CD14-positive monocyte (primary cell): Measurements from ENCODE around the gene MLXIP. TPM values are rescaled to one million over a fixed set of nuclear protein-coding genes. Genes with fewer than 3 reads are reported as not detected.

Source experiments
- DNase-seq, 3 donors: peaks; one replicate each; pipeline ENCODE4 v3.0.0-alpha.2; 2011 to 2022
- H2AFZ ChIP-seq: 2 replicates; pipeline ENCODE4 v1.6.0; 2012; ENCODE audit warnings: mild to moderate bottlenecking, low read depth, low read length, inconsistent platforms; ENCODE audit not compliant: insufficient read depth, poor library complexity, severe bottlenecking
- H3K27ac ChIP-seq, 2 donors: 1 replicate in 1 of 2; 2 replicates in 1 of 2; pipeline ENCODE4 v1.5.1; 2012 to 2013; ENCODE audit warnings: low read length in 2 of 2, control low read depth in 1 of 2, inconsistent platforms in 1 of 2, low read depth in 1 of 2, mild to moderate bottlenecking in 1 of 2
- H3K27me3 ChIP-seq, 2 donors: one replicate each; pipeline versions ENCODE4 v1.6.0 to v1.6.1; 2011 to 2013; ENCODE audit warnings: low read length in 2 of 2; ENCODE audit not compliant: control insufficient read depth in 2 of 2, insufficient read depth in 2 of 2
- H3K36me3 ChIP-seq, 2 donors: replicated peaks in 1 of 2; 1 replicate in 1 of 2; 2 replicates in 1 of 2; pipeline versions ENCODE4 v1.5.1 to v1.6.1; 2012 to 2013; ENCODE audit warnings: low read length in 2 of 2, control low read depth in 1 of 2, inconsistent platforms in 1 of 2, mild to moderate bottlenecking in 1 of 2; ENCODE audit not compliant: insufficient read depth in 2 of 2, control insufficient read depth in 1 of 2
- H3K4me1 ChIP-seq, 2 donors: 1 replicate in 1 of 2; 2 replicates in 1 of 2; pipeline versions ENCODE4 v1.5.1 to v1.6.1; 2012 to 2013; ENCODE audit warnings: low read length in 2 of 2, control low read depth in 1 of 2, inconsistent platforms in 1 of 2, mild to moderate bottlenecking in 1 of 2, moderate library complexity in 1 of 2; ENCODE audit not compliant: insufficient read depth in 2 of 2, control insufficient read depth in 1 of 2
- H3K4me2 ChIP-seq: replicated peaks from 2 replicates; pipeline ENCODE3; 2012; ENCODE audit warnings: low read length, moderate library complexity, mild to moderate bottlenecking; ENCODE audit not compliant: poor library complexity, severe bottlenecking; ENCODE audit errors: extremely low read depth
- H3K4me3 ChIP-seq, 3 experiments: fragments of 200-600 bp in 1 of 3; sonication (generic) in 1 of 3; replicated peaks in 1 of 3; 1 replicate in 2 of 3; 2 replicates in 1 of 3; pipeline ENCODE4 v1.5.1; 2011 to 2013; ENCODE audit warnings: low read length in 3 of 3, mild to moderate bottlenecking in 3 of 3, control low read depth in 2 of 3, low read depth in 2 of 3, inconsistent platforms in 1 of 3, moderate library complexity in 1 of 3
- H3K79me2 ChIP-seq: 2 replicates; pipeline ENCODE4 v1.6.0; 2012; ENCODE audit warnings: mild to moderate bottlenecking, control low read depth, inconsistent platforms, low read length, moderate library complexity; ENCODE audit not compliant: insufficient read depth
- H3K9ac ChIP-seq: 2 replicates; pipeline ENCODE4 v1.6.0; 2017; ENCODE audit warnings: low read length, mild to moderate bottlenecking; ENCODE audit not compliant: insufficient read depth, poor library complexity, severe bottlenecking
- H3K9me3 ChIP-seq, 2 donors: replicated peaks in 1 of 2; 1 replicate in 1 of 2; 2 replicates in 1 of 2; pipeline versions ENCODE4 v1.5.1 to v1.6.1; 2012 to 2013; ENCODE audit warnings: low read length in 2 of 2, control low read depth in 1 of 2; ENCODE audit not compliant: control insufficient read depth in 1 of 2, insufficient read depth in 1 of 2
- H4K20me1 ChIP-seq: 2 replicates; pipeline ENCODE4 v1.6.0; 2012; ENCODE audit warnings: mild to moderate bottlenecking, low read length, control low read depth, moderate library complexity; ENCODE audit not compliant: insufficient read depth
- H3K27ac Mint-ChIP-seq, 7 donors: one replicate each; pipeline ENCODE4 v1.8.0; 2020; ENCODE audit warnings: mild to moderate bottlenecking in 7 of 7, mixed read lengths in 7 of 7, moderate library complexity in 6 of 7, inconsistent platforms in 2 of 7
- H3K27me3 Mint-ChIP-seq, 3 donors: one replicate each; pipeline ENCODE4 v1.8.0; 2021 to 2022; ENCODE audit warnings: low read depth in 3 of 3, mild to moderate bottlenecking in 3 of 3, mixed read lengths in 3 of 3, moderate library complexity in 3 of 3, inconsistent platforms in 1 of 3
- H3K36me3 Mint-ChIP-seq, 2 donors: one replicate each; pipeline ENCODE4 v1.8.0; 2020; ENCODE audit warnings: mixed read lengths in 2 of 2, inconsistent platforms in 1 of 2, mild to moderate bottlenecking in 1 of 2
- H3K4me1 Mint-ChIP-seq: one replicate; pipeline ENCODE4 v1.8.0; 2020; ENCODE audit warnings: mild to moderate bottlenecking, mixed read lengths
- H3K4me3 Mint-ChIP-seq, 2 donors: one replicate each; pipeline ENCODE4 v1.8.0; 2020; ENCODE audit warnings: mild to moderate bottlenecking in 2 of 2, mixed read lengths in 2 of 2, moderate library complexity in 1 of 2
- H3K9me3 Mint-ChIP-seq, 7 donors: one replicate each; pipeline ENCODE4 v1.8.0; 2020 to 2022; ENCODE audit warnings: mixed read lengths in 7 of 7, mild to moderate bottlenecking in 6 of 7, moderate library complexity in 6 of 7, inconsistent platforms in 2 of 7
- CTCF ChIP-seq: fragments of 200-600 bp; IDR thresholded peaks from one replicate; pipeline ENCODE4 v1.8.0; 2022; ENCODE audit warnings: antibody characterized with exemption, mild to moderate bottlenecking
- WGBS: methylation state at CpG from one replicate; pipeline ENCODE4 v1.1.5; 2013; ENCODE audit warnings: missing lambda C conversion rate; ENCODE audit not compliant: insufficient coverage; 5-methylcytosine and 5-hydroxymethylcytosine counted together
- intact Hi-C, 2 donors: fragments of 100-400 bp; cut with micrococcal nuclease; formaldehyde crosslinking; loops; one replicate each; pipeline versions ENCODE4 v1.15.0 to v1.15.1; 2023
- polyA plus RNA-seq, 3 donors: library from polyadenylated mRNA; depleted of rRNA in 1 of 3; unstranded in 2 of 3; stranded (reverse) in 1 of 3; fragments of 300-500 nt in 2 of 3; fragments of >200 nt in 1 of 3; fragmentation: Illumina TruSeq in 2 of 3; gene quantifications; 1 replicate in 2 of 3; 2 replicates in 1 of 3; pipeline ENCODE4 v1.2.3, GENCODE V29; 2012 to 2021

MLXIP gene
- polyA plus RNA-seq, 3 donors = 4.5 to 44.8 (median 4.6) TPM

DNA sequence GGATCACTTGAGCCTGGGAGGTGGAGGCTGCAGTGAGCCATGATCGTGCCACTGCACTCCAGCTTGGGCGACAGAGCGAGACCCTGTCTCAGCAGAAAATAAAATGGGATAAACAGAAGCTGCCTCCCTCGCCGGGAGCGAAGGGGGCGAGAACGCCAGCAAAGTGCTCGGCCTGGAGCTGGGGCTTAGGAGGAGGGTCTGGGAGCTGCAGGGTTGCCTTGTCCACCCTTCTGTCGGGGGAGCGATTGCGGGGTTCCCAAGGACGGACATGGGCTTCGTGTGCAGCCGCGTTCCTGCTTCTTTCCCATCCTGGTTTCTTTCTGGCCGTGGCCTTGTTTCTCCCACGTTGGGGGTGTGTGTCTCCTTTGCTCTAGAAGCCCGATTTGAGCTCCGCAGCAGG is 27.9 kb upstream of the MLXIP start:
- Histone ChIP-seq H3K9ac (no peak overlapping the region), H3K4me3 (no peak overlapping the region), H3K79me2 (no peaks in the 10 kb centered on the region), H2AFZ (no peak overlapping the region), H3K4me1 (peaks cover 9 to 12% of the 10 kb centered on the region in 2 donors), H3K27ac (no peak overlapping the region), H3K4me2 (no peak overlapping the region), H4K20me1 (no peaks in the 10 kb centered on the region), H3K9me3 (no peaks in the 10 kb centered on the region), H3K27me3 (no peaks in the 10 kb centered on the region), H3K36me3 (no peaks in the 10 kb centered on the region)
- 99% methylated on average over 15 of the region's 20 CpGs for WGBS
- H3K36me3 Mint-ChIP-seq = peaks cover 0 to 23% of the 10 kb centered on the region in 2 donors
- intact Hi-C loops = no loop called here
- DNase-seq = no peak
- no peak overlapping the region for H3K27ac Mint-ChIP-seq
- no peak overlapping the region for H3K4me3 Mint-ChIP-seq
- no peak for TF ChIP-seq CTCF
- peaks cover 12% of the 10 kb centered on the region for H3K4me1 Mint-ChIP-seq
- H3K9me3 Mint-ChIP-seq = peaks cover 0 to 1% (median 0%) of the 10 kb centered on the region in 7 donors
- H3K27me3 Mint-ChIP-seq = no peaks in the 10 kb centered on the region

GRCh38 chr12:122051231-122051876 is 27.2 kb upstream of the MLXIP start:
- 95% methylated on average over 13 of the region's 14 CpGs for WGBS
- Mint-ChIP-seq H3K4me1 (peaks cover 12% of the 10 kb centered on the region), H3K9me3 (peaks cover 0 to 1% (median 0%) of the 10 kb centered on the region in 7 donors), H3K36me3 (peaks cover 0 to 20% of the 10 kb centered on the region in 2 donors), H3K27ac (peak overlapping the region in 1 of 7 donors; percentile 68), H3K4me3 (no peak overlapping the region), H3K27me3 (no peaks in the 10 kb centered on the region)
- Histone ChIP-seq H3K9me3 (no peaks in the 10 kb centered on the region), H3K27ac (no peak overlapping the region), H3K9ac (no peak overlapping the region), H4K20me1 (no peaks in the 10 kb centered on the region), H3K4me3 (no peak overlapping the region), H3K4me1 (peaks cover 9 to 12% of the 10 kb centered on the region in 2 donors), H2AFZ (no peak overlapping the region), H3K4me2 (no peak overlapping the region), H3K27me3 (no peaks in the 10 kb centered on the region), H3K36me3 (no peaks in the 10 kb centered on the region), H3K79me2 (no peaks in the 10 kb centered on the region)
- DNase-seq = no peak
- no peak for TF ChIP-seq CTCF
- intact Hi-C loops = no loop called here
